ENCODE results near the gene ZNF101. TPM values are rescaled to one million over a fixed set of nuclear protein-coding genes. Genes with fewer than 3 reads are reported as not detected.
"Not testable (repeated sequence)": the region's sequence is repeated elsewhere in the genome, so short reads cannot be mapped to it uniquely, and the experiment has no call there.

The ZNF101 gene
- total RNA-seq, 2 donors from 2014 or later: 2.2 to 8.3 TPM

GRCh38 chr19:19662871-19663255 is 5.8 kb upstream of the ZNF101 start:
- ATAC-seq (ENCODE audit: insufficient number of reproducible peaks, low FRiP score, low read depth) (no peak), DNase-seq (ENCODE audit: low spot score) (no peak)
- TF ChIP-seq CTCF (IDR thresholded peaks at IDR 0.05): no peak
- Histone ChIP-seq H3K36me3 (peaks cover 8% of the 10 kb centered on the region), H3K27ac (peak overlapping the region; percentile 71 to 90), H3K27me3 (replicated peaks; ENCODE audit: insufficient read depth) (no peaks in the 10 kb centered on the region), H3K4me1 (ENCODE audit: control insufficient read depth in 1 of 2, low read depth in 2 of 2) (peaks cover 9 to 18% of the 10 kb centered on the region in 2 donors), H3K9me3 (no peaks in the 10 kb centered on the region), H3K4me3 (peak overlapping the region; percentile 79)

GRCh38 chr19:19663256-19664120 is 5.2 kb upstream of the ZNF101 start, which contains the start of gene ATP13A1:
TSS of gene ATP13A1 (minus strand) at chr19:19663676. CDS start at chr19:19663666, 10 bp downstream.
- peak; percentile 90 for DNase-seq (ENCODE audit: low spot score)
- H3K27me3 ChIP-seq (replicated peaks; ENCODE audit: insufficient read depth): no peaks in the 10 kb centered on the region
- H3K27ac ChIP-seq: peak within 1 kb of the TSS; percentile 71 to 90
- no peaks in the 10 kb centered on the region for H3K9me3 ChIP-seq
- peak; percentile 12 for TF ChIP-seq CTCF (IDR thresholded peaks at IDR 0.05)
- H3K36me3 ChIP-seq: peaks cover 2% of the 10 kb centered on the region
- ATAC-seq (ENCODE audit: insufficient number of reproducible peaks, low FRiP score, low read depth): peak; percentile 96
- H3K4me1 ChIP-seq (ENCODE audit: control insufficient read depth in 1 of 2, low read depth in 2 of 2): peaks cover 9 to 22% of the 10 kb centered on the region in 2 donors
- H3K4me3 ChIP-seq: peak within 1 kb of the TSS; percentile 79

GRCh38 chr19:19665420-19665948 is 3.2 kb upstream of the ZNF101 start:
- ATAC-seq (ENCODE audit: insufficient number of reproducible peaks, low FRiP score, low read depth); DNase-seq (ENCODE audit: low spot score); H3K36me3 ChIP-seq; H3K9me3 ChIP-seq; H3K4me3 ChIP-seq; H3K27ac ChIP-seq; H3K27me3 ChIP-seq (replicated peaks; ENCODE audit: insufficient read depth): not testable (repeated sequence)
- H3K4me1 ChIP-seq (ENCODE audit: control insufficient read depth in 1 of 2, low read depth in 2 of 2): peaks cover 15 to 31% of the 10 kb centered on the region in 2 donors

- no peak for ATAC-seq (ENCODE audit: insufficient number of reproducible peaks, low FRiP score, low read depth)
- no peak for TF ChIP-seq CTCF (IDR thresholded peaks at IDR 0.05)
- H3K4me3 ChIP-seq: peak overlapping the region; percentile 99
- H3K9me3 ChIP-seq: no peaks in the 10 kb centered on the region
- no peak for DNase-seq (ENCODE audit: low spot score)
- no peaks in the 10 kb centered on the region for H3K27me3 ChIP-seq (replicated peaks; ENCODE audit: insufficient read depth)
- H3K36me3 ChIP-seq: peaks cover 15% of the 10 kb centered on the region
- H3K4me1 ChIP-seq (ENCODE audit: control insufficient read depth in 1 of 2, low read depth in 2 of 2): peaks cover 6 to 14% of the 10 kb centered on the region in 2 donors
- H3K27ac ChIP-seq: no peak overlapping the region
Measured at GRCh38 chr19:19670070-19670551, 1.5 kb downstream of the ZNF101 start.

GRCh38 chr19:19672816-19673215 is 4.2 kb downstream of the ZNF101 start:
- H3K36me3 ChIP-seq: peaks cover 27% of the 10 kb centered on the region
- no peak overlapping the region for H3K4me3 ChIP-seq
- no peaks in the 10 kb centered on the region for H3K27me3 ChIP-seq (replicated peaks; ENCODE audit: insufficient read depth)
- H3K9me3 ChIP-seq: peaks cover 9% of the 10 kb centered on the region
- DNase-seq (ENCODE audit: low spot score) (no peak), ATAC-seq (ENCODE audit: insufficient number of reproducible peaks, low FRiP score, low read depth) (no peak)
- H3K27ac ChIP-seq: no peak overlapping the region
- peaks cover 6 to 14% of the 10 kb centered on the region in 2 donors for H3K4me1 ChIP-seq (ENCODE audit: control insufficient read depth in 1 of 2, low read depth in 2 of 2)
- TF ChIP-seq CTCF (IDR thresholded peaks at IDR 0.05): no peak
